GM19324 (cell line): Measurements from ENCODE around the gene ZNF341.
"Not testable (repeated sequence)": the region's sequence is repeated elsewhere in the genome, so short reads cannot be mapped to it uniquely, and the experiment has no call there.

Experiments
- ATAC-seq: cut with Tn5 transposase; IDR thresholded peaks from one replicate; pipeline ENCODE4 v1.9.1; 2021; ENCODE audit warnings: mild to moderate bottlenecking, moderate library complexity; ENCODE audit not compliant: unreplicated experiment, low FRiP score

Gene ZNF341

GRCh38 chr20:33791959-33792597, 60.3 kb downstream of the ZNF341 start:
- ATAC-seq: no peak

- not testable (repeated sequence) for ATAC-seq
Measured at GRCh38 chr20:33792598-33792989, 60.8 kb downstream of the ZNF341 start.

GRCh38 chr20:33793011-33793931, 61.5 kb downstream of the ZNF341 start:
- no peak for ATAC-seq

GRCh38 chr20:33796263-33796906, 64.6 kb downstream of the ZNF341 start:
- ATAC-seq: no peak

GRCh38 chr20:33796907-33797544, 65.2 kb downstream of the ZNF341 start:
- ATAC-seq: no peak

GRCh38 chr20:33798444-33798843, 66.6 kb downstream of the ZNF341 start:
- no peak for ATAC-seq

- no peak for ATAC-seq
Measured at GRCh38 chr20:33803921-33804337, 72.1 kb downstream of the ZNF341 start.

GRCh38 chr20:33808388-33808787, 76.6 kb downstream of the ZNF341 start:
- no peak for ATAC-seq

- ATAC-seq: no peak
Measured at GRCh38 chr20:33810259-33810658, 78.5 kb downstream of the ZNF341 start.

GRCh38 chr20:33810885-33811775, 79.3 kb downstream of the ZNF341 start, which contains the start of gene CHMP4B:
CHMP4B (plus strand) TSS chr20:33811348; CDS start chr20:33811469, 121 bp downstream.
- peak; percentile 96 for ATAC-seq

GRCh38 chr20:33811776-33812151, 80.0 kb downstream of the ZNF341 start:
- peak; percentile 11 for ATAC-seq

- ATAC-seq: no peak
Measured at GRCh38 chr20:33812152-33812849, 80.5 kb downstream of the ZNF341 start.

GRCh38 chr20:33812908-33813462, 81.2 kb downstream of the ZNF341 start:
- no peak for ATAC-seq

GRCh38 chr20:33814238-33814712, 82.5 kb downstream of the ZNF341 start:
- ATAC-seq: no peak

GRCh38 chr20:33815671-33816070, 83.9 kb downstream of the ZNF341 start:
- ATAC-seq: no peak

GRCh38 chr20:33816191-33816590, 84.4 kb downstream of the ZNF341 start:
- no peak for ATAC-seq

GRCh38 chr20:33817411-33817810, 85.6 kb downstream of the ZNF341 start:
- no peak for ATAC-seq

- no peak for ATAC-seq
Measured at GRCh38 chr20:33819456-33819855, 87.7 kb downstream of the ZNF341 start.

- ATAC-seq: no peak
Measured at GRCh38 chr20:33820362-33820761, 88.6 kb downstream of the ZNF341 start.
